GM18526 (cell line): ENCODE measurements around the gene CNNM4.

ENCODE experiments used
- POLR2A ChIP-seq: IDR thresholded peaks from 3 replicates; pipeline ENCODE4 v1.6.1; 2011; ENCODE audit not compliant: insufficient read length; ENCODE audit errors: extremely low read depth

The CNNM4 gene

DNA sequence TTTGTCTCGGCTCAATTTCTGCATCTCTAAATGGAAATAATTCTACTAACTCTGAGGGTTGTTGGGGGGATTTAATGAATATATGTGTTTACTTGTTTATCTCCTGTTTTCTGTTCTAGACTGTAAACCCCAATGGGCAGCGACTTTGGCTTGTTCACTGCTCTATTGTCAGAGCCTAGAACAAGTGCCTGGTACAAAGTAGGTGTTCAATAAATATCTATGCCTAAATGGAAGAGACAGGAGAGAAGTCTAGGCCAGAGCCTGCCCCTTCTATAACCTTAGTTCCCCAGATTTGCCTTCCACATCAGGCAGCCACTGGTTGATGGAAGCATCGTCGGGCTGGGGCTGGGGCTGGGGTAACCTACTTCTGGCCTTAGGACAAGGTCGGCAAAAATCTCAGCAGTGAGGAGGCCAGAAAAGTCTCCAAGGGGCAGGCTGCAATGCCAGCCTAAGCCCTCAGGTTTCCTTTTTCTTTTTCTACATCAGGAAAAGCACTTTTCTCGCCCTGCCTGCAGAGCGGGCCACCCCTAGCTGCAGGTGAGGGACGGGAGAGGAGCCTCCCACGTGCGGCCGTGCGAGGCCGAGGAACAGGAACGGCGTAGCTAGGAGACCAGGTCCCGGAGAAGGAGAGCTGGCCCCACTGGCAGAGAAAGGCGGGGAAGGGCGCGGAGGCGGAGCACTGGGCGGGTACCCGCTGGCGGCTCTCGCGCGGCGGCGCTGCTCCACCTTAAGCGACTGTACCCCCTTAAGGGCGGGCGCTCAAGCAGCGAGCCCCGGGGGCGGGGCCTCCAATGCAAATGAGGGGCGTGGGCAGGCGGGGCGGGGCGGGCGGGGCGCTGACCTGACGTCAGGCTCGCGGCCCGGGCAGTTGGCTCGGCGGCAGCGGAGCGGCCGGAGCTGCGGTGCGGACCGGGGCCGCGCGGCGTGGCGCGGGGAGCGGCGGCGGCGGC is at the start of gene CNNM4:
TSS of gene CNNM4 (plus strand) at position 867 of the 950 bp plus-strand sequence. CDS start 98 bp downstream, outside the sequence.
- TF ChIP-seq POLR2A = peak; percentile 98

DNA sequence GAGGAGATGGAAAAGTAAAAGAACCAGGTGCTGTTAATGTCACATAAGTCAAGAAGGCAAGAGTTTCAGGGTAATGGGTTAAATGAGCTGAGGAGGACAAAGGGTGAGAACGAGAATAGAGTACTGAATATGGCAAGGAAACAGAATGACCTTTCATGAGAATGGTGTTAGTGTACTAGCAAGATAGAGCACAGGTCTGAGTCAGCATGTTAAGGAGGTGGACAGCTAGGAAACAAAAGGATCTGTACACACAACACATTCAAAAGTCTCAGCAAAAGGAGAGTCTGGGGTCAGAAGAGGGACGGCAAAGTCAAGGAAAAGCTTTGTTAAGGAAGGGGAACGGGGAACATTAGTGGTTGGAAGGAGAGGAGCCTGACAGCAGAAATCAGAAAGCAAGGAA is 49.7 kb upstream of the CNNM4 start:
- TF ChIP-seq POLR2A = no peak

DNA sequence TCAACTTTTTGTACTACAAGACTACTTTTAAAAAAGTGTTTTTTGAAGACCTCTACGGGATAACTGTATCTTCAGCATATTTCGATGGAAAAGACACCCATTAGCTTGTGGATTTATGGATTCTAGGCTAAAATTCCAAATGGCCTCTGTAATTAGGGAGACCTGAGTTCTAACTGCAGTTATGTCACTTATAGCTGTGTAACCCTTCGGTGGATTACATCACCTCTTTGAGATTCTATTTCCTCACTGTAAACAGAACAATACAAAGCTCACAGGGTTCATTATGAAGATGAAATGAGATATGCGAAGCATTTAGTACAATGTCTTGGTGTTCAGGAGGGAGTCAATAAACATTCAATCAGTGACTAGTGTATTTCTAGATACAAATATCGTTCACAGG is 45.0 kb upstream of the CNNM4 start:
- TF ChIP-seq POLR2A = no peak

DNA sequence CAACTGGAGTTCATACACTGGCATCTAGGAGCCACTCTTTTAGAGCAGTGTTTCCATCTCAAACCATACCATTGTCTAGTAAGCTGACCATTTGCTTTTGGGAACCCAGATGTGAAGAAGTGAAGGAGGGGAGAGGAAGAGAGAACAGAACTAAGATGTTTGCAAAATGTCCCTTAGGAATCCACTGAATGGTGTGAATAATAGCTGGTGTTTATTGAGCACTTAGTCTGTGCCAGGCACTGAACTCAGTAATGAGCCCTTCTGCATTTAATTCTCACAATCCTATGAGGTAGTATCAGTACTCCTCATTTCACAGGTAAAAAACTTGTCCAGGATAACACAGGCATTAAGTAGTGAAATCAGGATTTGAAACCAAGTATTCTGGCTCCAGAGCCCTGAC is 44.3 kb upstream of the CNNM4 start:
- TF ChIP-seq POLR2A = no peak

DNA sequence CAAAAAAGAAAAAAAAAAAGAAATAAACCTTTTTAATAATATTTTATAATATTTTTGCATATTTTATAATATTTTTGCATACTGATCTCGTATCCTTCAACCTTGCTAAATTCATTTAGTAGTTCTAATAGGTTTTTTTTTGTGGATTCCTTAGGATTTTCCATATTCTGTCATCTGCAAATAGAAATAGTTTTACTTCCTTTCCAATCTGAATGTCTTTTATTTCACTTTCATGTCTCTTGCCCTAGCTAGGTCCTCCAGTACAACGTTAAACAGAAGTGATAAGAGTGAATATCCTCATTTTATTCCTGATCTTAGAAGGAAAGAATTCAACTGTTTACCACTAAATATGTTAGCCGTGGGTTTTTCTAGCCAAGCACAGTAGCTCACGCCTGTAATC is 34.6 kb upstream of the CNNM4 start:
- TF ChIP-seq POLR2A = no peak

DNA sequence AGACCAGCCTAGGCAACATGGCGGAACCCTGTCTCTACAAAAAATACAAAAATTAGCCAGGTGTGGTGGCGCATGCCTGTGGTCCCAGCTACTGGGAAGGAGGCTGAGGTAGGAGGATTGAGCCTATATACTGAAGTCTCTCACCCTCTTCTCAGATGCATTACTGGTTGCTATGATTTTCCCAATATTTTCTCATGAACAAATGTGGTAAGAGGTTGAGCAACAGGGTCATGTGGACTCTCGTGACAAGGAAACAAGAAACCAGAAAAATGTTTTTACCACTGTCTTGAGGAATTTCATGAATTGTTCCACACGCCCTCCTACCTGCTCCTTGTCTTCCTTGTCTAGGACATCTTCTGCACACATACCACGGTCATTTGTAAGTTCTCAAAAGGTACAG is 33.3 kb upstream of the CNNM4 start:
- no peak for TF ChIP-seq POLR2A

DNA sequence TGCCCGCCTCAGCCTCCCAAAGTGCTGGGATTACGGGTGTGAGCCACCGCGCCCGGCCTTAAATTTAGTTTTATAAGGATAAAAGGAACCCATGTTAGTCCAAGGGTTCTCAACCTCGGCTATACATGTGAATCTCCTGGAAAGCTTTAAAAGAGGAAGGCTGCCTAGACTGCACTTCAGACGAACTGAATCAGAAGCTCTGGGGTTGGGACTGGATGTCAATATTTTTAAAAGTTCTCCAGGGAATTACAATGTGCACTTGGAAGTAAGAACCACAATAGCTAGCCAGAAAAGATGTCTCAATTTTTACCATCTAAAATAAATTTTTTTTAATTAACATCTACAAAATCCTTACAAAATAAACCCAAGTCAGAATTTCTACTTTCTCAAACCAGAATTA is 31.0 kb upstream of the CNNM4 start:
- TF ChIP-seq POLR2A = no peak

DNA sequence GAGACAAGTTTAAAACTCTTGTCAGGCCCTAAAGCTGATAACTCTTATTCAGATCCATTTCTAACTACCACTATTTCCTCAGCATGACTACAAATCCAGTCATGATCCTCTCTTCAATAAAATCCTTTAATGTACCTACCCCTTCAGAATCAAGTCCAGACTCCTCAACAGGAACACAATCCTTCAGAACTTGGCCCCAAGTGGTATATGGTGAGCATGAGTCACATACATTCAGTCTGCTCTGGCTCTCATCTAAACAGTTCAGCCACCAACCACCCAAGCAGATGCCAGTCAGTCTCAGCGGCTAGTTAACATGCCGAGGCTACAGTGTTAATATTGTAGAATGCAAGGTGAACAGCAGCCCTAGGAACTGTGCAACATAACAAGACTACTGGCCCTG is 30.5 kb upstream of the CNNM4 start:
- no peak for TF ChIP-seq POLR2A

DNA sequence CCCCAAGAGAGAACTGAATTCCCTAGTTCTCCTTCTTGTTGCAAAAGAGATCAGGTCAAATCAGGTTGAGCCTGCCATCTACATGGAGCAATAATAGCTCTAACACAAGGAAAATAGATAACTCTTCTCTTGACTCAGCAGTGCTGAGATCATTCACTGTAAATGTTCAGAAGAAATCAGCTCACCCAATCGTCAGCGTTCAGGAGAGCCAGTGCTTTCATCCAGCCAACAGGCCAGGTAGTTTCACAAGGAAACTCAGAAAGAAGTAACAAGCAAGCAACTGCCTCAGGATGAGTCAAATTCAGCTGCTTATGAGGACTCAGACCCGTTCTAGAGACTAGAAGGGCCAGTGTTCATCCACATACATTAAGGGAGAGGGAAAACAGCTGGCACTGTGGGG is 26.8 kb upstream of the CNNM4 start:
- no peak for TF ChIP-seq POLR2A

DNA sequence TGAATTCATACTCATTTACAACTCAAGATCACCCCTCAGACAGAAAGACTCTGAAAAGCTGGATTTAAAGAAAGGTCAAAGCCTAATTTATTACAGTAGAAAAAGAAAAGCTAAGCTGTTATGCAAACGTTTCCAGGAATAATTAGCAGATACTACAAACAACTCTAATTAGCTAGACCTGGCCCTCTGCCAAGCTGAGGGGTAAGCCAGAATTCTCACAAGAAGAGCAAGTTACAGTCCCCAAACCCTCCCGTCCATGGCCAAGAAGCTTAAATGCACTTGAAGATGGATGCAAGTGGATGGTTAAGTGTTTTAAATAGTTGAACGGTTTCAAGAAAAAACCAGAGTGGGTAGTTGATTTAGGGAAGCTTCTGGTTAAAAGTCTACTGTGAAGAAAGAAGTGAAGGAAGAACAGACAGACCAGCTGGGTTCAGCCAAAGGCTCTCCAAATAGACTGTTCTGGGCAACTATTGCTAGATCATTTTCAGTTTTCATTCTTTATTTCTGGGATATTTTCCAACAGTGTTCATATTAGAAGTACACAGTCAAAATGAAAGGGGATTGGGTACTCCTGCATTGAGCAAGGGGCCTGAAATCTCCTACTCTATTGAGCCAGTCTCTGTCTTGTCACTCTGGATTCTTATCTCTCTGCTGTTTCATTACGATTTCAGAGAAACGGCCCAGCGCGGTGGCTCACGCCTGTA is 25.7 kb upstream of the CNNM4 start:
- TF ChIP-seq POLR2A = no peak

DNA sequence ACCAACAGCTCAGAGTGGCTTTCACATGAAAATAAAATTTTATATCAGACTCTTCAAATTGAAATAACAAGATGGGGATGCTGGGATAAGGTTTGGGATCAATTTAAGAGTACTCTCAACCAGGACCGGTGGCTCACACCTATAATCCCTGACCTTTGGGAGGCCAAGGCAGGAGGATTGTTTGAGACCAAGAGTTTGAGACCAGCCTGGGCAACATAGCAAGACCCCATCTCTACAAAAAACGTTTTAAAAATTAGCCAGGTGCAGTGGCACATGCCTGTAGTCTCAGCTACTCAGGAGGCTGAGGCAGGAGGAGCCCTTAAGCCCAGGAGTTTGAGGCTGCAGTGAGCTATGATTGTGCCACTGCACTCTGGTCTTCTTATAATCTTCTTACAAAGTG is 23.5 kb upstream of the CNNM4 start:
- no peak for TF ChIP-seq POLR2A

DNA sequence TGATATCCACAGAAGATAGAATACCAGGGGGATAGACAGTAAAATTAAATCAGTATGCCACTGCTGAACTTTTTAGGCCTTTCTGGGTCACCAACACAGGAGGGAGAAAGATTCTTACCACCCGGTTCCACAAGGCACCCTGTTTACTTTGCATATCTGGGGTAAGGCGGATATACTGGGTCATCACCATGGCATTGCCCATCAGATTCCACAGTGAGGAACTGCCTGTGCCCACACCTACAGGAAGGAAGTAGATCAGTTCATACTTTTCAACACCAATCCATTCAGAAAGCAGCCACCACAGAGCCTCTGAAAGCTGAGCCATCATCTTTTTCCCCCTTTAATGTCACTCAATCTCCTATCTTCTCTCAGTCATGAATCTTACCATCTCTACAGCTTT is 22.9 kb upstream of the CNNM4 start:
- no peak for TF ChIP-seq POLR2A

DNA sequence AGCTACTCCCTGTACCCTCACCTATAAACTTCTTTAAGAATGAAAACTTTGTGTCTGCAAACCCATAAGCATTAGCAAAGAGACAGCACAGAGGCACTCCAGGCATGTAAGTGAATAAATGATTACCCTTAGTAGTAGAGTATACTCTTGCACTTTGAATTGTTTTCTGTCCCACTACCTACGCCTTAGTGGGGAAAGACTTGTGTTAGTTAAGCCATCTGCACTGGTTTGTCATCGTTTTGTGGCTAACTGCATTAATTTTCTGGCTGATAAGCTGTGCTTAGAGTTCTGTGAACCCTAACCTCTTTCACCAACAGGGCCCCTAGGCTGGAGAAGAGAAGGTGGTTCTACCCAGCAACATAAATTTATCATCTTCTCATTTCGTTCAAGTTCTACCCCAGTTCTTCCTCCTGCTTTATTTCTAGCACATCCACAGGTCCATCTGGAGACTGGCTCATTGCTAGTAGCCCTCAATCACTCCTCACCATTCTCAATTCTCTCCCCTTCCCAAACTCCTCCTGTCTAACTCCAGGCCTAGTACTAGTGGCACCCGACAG is 21.5 kb upstream of the CNNM4 start:
- no peak for TF ChIP-seq POLR2A

DNA sequence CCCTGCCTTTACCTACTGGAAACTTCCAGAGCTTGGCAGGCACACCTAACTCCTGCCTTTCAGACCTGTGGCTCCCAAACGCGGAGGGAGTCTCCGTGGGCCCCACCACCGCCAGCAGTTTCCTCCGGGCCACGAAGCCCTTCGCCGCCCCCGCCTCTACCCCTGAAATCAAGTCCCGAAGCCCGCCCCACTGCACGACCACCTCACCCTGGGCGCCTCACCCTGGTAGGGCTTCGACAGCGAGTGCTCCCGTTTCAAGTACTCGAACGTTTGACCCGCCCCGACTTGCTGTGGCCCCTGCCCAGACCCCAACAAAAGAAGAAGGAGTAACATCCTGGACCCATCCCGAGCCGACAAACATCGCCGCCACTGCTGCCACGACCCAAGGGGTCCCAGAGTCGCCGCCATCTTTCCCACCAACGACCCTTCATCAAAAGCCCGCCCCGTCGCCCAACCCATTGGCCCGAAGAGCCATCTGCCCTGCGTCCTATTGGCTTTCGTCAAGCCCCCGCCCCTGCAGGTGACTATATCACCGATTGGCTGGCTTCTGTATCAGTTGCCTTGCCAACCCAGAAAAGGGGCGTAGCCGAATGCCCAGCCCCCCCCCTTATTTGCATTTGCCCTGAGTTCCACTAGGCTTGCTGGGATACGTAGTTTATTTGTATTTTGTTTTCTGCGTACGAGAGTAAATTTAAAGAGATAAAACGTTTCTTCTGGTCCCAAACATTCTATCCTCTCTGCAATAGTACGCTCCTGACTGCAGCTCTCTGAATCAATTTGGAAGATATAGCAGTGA is 20.9 kb upstream of the CNNM4 start, which contains the start of gene LMAN2L:
TSS of gene LMAN2L (minus strand) at position 432 of the 796 bp plus-strand sequence. CDS start at position 408, 24 bp downstream.
- TF ChIP-seq POLR2A = peak; percentile 68

DNA sequence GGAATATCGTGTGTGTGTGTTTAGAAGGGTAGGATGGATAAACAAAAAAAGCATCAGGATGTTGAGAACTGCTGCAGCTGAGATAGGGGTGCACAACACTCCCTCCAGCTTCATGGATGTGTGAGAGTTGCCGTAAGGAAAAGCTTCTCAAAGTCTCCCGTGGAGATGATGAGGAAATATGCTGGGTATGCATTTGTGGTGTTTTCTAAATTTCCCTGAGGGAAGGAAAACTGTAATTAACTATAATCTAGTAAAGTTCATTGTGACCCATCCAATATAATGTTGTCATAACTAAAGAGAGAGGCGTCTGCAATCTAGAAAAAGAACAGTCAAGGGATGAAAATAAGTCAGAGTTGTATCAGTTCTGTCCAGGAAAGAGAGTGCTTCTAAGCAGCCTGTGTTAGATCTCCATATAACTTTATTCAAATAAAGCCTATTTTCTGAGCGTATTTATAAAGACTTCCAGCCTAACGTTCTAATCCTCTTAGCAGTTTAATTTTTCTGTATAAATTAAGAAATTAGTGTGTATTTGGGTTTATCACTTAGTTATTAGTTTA is 13.6 kb upstream of the CNNM4 start:
- TF ChIP-seq POLR2A = no peak
